HK-2 (cell line): ENCODE measurements around the gene CFAP410.

ENCODE experiments used
- DNase-seq: peaks from one replicate; pipeline ENCODE4 v3.0.0-alpha.2; 2018; ENCODE audit not compliant: unreplicated experiment

Gene CFAP410

GRCh38 chr21:44338971-44339910 lies at the start of gene CFAP410:
Gene CFAP410 (minus strand): TSS chr21:44339390. CDS start chr21:44339194, 196 bp downstream.
- DNase-seq, result peak; percentile 89

GRCh38 chr21:44384968-44385367 lies 45.8 kb upstream of the CFAP410 start:
- DNase-seq, result no peak

- DNase-seq, result no peak
Observed at GRCh38 chr21:44383216-44383615, 44.0 kb upstream of the CFAP410 start.

- DNase-seq, result no peak
Observed at GRCh38 chr21:44382536-44382935, 43.3 kb upstream of the CFAP410 start.

- DNase-seq, result no peak
Observed at GRCh38 chr21:44381874-44382273, 42.7 kb upstream of the CFAP410 start.

DNA sequence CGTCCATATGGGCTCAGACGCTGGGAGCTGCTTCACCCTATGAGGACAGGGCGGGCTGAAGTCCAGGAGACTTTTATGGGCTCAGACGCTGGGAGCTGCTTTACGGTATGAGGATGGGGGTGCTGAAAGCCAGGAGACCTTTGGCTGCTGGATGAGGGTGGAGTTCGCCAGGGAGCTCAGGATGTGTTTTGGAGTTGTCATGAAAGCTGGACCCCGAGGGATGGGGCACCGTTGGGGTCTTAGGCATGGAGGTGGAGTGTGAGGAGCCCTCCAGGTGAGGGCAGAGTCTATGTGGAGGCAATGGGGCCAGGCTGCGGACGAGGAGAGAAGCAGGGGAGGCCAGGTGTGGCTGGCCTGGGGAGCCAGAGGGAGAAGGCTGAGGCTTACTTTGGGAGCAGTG lies 41.7 kb upstream of the CFAP410 start:
- no peak for DNase-seq

DNA sequence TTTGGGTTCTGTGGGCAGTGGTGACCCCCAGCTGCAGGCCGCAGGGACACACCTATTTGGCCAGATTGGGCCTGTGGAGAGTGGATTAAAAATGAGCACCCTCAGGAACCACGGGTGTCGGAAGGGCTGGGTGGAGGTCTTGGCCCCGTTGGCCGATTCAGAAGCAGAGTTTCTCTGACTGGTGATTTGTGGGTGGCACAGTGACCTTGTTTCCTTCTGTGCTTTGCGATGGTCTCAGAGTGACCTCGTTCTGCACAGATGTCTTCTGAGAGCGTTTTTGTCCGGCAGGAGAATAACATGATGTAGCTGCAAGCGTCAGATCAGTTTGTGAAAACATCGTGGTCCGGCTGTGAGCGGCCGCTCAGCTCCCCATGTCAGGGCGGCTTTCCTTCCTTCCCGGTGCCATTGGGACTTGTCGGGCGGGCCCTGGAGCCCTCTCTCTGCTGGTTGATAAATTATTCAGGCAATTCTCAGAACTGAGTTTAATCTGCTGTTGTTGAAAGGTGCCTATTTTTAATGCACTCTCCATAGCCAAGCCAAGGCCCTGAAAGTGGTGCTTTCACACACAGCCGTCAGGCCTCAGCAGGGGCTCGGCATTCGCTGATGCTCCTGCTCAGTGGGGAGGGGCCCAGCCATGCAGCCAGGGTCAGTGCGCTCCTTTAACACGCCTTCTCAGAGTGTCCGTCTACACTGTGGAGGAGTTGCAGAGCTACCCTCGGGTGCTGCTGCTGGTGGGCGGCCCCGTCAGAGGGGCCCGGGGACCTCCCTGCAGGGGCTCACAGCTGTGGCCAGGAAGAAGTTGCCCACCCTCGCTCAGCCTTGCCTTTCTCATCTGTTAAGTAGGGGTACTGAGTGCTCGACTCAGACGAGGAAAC lies 41.0 kb upstream of the CFAP410 start:
- no peak for DNase-seq

GRCh38 chr21:44379515-44379848 lies 40.3 kb upstream of the CFAP410 start:
- no peak for DNase-seq

DNA sequence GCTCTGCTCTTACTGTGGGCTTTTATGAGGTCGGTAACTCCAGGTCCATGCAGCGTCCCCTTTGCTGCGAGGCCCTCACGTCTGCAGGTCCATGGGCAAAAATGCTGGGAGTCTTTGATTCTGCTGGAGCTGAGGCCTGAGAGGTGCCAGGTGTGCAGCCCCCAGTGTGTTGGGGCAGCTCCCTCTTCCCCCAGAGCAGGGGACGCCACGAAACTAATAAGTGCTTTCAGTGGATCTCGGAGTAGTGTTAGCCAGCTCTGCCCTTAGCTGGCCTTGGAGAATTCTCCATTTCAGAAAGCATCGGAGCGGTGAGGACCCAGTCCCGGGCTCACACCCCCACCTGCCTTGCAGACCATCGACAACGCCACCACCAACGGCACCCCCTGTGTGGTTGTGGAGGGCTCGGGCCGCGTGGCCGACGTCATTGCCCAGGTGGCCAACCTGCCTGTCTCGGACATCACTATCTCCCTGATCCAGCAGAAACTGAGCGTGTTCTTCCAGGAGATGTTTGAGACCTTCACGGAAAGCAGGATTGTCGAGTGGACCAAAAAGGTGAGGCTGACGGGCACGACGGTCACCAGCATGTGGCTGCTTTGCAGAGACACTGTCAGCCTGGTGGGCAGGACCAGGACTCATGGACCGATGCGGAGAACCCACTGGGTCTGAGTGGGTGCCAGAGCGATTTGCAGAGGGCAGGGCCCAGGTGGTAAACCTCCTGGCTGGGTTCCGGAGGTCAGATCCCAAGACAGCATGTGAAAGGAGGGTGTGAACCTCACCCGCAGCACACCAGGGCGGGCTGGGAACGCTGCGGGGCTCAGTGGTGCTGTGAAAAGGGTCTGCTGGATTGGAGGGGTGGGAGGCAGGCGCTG lies 39.7 kb upstream of the CFAP410 start:
- no peak for DNase-seq

GRCh38 chr21:44377922-44378645 lies 38.9 kb upstream of the CFAP410 start:
- DNase-seq, result no peak

DNA sequence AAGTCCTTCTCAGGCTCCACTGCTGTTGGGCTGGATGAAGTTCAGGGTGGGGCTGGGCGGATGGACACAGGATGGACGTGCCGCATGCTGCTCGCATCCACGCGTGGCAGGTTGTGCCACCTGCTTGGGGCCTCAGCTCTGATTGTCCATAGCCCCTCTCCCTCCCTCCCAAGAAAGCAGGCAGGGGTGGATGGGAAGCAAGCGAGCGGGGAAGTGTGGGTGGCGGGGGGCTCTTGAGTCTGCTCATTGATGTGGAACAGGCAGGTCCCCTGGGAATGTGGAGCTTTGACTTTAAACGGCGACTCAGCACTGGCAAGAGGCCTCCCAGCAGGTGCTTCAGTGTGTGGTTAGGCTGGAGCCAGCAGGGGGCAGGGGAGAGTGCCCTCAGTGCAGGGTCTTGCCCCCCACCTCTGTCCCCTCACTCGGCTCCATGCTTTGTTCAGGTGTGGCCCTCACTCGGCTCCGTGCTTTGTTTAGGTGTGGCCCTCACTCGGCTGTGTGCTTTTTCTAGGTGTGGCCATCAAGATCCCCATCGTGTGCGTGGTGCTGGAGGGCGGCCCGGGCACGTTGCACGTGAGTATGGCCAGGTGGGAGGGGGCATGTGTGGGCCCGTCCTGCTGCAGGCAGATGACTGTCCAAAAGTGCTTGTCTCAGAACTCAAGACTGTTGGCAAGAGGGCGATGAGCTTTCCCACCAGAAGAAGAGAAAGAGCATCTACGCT lies 38.2 kb upstream of the CFAP410 start:
- DNase-seq, result no peak

- no peak for DNase-seq
Observed at GRCh38 chr21:44376606-44377005, 37.4 kb upstream of the CFAP410 start.

DNA sequence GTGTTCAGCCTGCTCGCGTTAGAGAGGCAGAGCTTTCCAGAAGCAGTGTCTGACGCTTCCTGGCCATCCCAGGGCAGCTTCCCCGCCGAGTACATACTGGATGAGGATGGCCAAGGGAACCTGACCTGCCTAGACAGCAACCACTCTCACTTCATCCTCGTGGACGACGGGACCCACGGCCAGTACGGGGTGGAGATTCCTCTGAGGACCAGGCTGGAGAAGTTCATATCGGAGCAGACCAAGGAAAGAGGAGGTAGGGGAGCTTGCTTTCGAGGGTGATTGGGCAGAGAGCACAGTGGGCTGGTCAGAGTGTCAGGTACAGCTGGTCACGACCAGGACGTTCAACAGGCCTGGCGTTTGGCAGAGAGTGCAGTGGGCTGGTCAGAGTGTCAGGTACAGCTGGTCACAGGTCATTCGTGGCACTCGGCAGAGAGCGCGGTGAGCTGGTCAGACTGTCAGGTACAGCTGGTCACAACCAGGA lies 36.6 kb upstream of the CFAP410 start:
- DNase-seq, result no peak

- no peak for DNase-seq
Observed at GRCh38 chr21:44375281-44375651, 36.1 kb upstream of the CFAP410 start.

GRCh38 chr21:44374601-44375280 lies 35.6 kb upstream of the CFAP410 start:
- no peak for DNase-seq

DNA sequence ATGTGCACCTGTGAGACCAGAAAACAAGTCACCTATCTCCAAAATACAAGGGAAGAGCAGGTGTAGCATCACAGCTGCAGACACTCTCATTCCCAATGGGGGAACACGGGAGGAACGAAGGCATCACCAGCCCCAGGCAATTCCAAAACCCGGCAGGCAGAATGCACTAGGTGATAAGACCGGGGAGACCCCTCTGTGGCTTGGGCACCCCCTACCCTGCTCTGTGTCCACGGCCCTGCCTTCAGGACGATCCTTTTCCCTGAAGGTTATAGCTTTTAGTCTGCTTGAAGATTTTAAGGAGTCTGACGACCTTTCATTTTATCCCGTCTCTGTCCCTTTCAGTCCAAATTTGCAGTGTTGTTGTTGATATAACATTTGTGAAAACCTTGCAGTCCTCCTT lies 33.4 kb upstream of the CFAP410 start:
- DNase-seq, result no peak

DNA sequence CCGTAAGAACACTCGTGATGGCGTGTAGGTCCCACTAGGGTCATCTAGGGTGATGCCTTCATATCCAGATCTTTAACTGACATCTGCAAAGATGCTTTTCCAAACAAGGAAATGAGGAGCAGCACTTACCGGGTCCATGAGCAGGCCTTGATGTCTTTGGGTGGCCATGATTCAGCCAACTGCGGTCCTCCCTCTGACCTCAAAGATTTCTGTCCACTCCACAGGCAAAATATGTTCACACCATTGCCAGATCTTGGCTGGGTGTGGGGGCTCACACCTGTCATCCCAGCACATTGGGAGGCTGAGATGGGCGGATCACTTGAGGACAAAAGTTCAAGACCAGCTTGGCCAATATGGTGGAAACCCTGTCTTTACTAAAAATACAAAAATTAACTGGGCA lies 32.4 kb upstream of the CFAP410 start:
- DNase-seq, result no peak

- no peak for DNase-seq
Observed at GRCh38 chr21:44370786-44371410, 31.7 kb upstream of the CFAP410 start.

DNA sequence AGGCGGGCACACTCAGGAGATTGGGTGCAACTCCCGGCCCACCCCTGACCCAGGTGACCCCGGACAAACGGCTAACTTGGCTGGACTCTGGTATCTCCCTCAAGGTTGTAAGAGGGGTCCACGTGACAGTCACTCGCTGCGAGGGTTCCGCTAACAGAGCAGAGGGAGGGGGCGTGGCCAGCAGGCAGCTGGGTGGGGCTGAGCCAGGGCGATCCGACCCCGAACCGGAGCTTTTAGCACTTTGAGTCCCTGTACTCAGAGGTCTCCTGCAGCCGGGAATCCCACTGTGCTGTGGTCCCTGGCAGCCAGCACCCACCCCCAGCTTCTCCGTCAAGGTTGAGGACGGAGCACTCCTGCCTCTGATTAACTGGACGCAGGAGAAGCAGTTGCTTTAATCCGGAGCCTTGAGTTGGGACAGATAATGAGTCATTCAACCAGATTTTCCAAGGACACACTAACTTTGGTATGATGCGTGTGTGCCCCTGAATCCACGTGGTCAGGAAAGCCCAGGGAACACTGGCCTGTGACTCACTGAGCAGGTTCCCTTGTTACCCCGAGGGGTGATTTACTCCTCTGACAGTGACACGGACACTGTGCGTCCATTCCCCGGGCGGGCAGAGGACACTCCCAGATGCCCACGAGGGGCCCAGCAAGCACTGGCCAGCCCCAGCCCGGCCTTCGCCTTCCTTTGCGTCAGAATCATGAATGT lies 31.0 kb upstream of the CFAP410 start:
- DNase-seq, result peak; percentile 52
